Measurements from ENCODE around the gene TMEM234. TPM values are rescaled to one million over a fixed set of nuclear protein-coding genes. Genes with fewer than 3 reads are reported as not detected.

The TMEM234 gene
- total RNA-seq, 2 donors from 2014 or later, result 20.3 to 27.0 TPM

DNA sequence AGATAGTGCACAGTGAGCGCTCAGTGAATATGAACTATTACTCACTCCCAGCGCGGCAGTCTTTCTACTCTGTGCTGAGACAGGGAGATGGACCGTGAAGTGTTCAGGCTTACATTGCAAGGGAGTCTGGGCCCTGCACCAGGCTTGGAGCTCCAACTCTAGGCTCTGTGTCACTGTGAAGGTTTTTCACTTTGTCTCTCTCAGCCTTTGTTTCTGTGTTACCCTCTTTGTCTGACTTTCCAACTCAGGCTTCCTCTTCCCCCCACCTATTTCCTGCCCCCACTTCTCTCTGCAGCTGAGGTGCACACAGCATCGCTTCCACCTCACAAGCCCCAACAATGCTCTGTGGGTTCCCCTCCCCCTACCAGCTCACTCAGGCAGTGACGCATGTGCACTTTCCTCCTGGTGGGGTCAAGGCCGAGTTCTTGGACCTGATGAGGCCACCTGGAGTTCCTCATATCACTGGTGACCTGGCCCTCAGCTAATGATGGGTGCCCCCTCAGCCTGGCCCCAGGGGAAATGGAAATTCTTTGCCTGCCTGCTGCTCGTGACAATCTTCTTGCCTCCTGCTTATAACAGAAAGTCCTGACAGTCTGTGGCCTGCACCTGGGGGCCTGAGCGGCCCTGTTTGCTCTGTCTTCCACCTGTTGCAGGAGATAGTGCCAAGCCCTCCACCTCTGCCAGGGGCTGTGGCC, 27.8 kb upstream of the TMEM234 start:
- TF ChIP-seq, protein P1, sequence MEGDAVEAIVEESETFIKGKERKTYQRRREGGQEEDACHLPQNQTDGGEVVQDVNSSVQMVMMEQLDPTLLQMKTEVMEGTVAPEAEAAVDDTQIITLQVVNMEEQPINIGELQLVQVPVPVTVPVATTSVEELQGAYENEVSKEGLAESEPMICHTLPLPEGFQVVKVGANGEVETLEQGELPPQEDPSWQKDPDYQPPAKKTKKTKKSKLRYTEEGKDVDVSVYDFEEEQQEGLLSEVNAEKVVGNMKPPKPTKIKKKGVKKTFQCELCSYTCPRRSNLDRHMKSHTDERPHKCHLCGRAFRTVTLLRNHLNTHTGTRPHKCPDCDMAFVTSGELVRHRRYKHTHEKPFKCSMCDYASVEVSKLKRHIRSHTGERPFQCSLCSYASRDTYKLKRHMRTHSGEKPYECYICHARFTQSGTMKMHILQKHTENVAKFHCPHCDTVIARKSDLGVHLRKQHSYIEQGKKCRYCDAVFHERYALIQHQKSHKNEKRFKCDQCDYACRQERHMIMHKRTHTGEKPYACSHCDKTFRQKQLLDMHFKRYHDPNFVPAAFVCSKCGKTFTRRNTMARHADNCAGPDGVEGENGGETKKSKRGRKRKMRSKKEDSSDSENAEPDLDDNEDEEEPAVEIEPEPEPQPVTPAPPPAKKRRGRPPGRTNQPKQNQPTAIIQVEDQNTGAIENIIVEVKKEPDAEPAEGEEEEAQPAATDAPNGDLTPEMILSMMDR (IDR thresholded peaks at IDR 0.05), result no peak
- H3K4me1 ChIP-seq, result peaks cover 10% of the 10 kb centered on the region
- H3K36me3 ChIP-seq, result no peaks in the 10 kb centered on the region
- intact Hi-C loops (cut with DNase I), result loop anchor here (10.0 kb wide), 1 partner anchor 85 kb away; the partner anchor contains the start of gene MARCKSL1
- no peak overlapping the region for H3K4me3 ChIP-seq
- peak overlapping the region; percentile 68 for H3K27ac ChIP-seq
- H3K9ac ChIP-seq (ENCODE audit: low read depth in 2 of 2, low read length in 2 of 2), result peak overlapping the region in 1 of 2 donors; percentile 51
- H3K27me3 ChIP-seq, result no peaks in the 10 kb centered on the region
- DNase-seq, result peak; percentile 47
- H3K9me3 ChIP-seq, result no peaks in the 10 kb centered on the region

GRCh38 chr1:32247983-32248889, 26.1 kb upstream of the TMEM234 start:
- H3K4me3 ChIP-seq, result no peak overlapping the region
- intact Hi-C loops (cut with DNase I), result loop anchor here (10.0 kb wide), 1 partner anchor 87 kb away; the partner anchor contains the start of gene MARCKSL1
- H3K9ac ChIP-seq (ENCODE audit: low read depth in 2 of 2, low read length in 2 of 2), result peak overlapping the region in 1 of 2 donors; percentile 46
- peak overlapping the region; percentile 63 for H3K27ac ChIP-seq
- no peaks in the 10 kb centered on the region for H3K9me3 ChIP-seq
- H3K4me1 ChIP-seq, result peaks cover 10% of the 10 kb centered on the region
- H3K27me3 ChIP-seq, result no peaks in the 10 kb centered on the region
- DNase-seq, result peak; percentile 93
- H3K36me3 ChIP-seq, result no peaks in the 10 kb centered on the region
- TF ChIP-seq, protein P1 (IDR thresholded peaks at IDR 0.05), result peak; percentile 84

DNA sequence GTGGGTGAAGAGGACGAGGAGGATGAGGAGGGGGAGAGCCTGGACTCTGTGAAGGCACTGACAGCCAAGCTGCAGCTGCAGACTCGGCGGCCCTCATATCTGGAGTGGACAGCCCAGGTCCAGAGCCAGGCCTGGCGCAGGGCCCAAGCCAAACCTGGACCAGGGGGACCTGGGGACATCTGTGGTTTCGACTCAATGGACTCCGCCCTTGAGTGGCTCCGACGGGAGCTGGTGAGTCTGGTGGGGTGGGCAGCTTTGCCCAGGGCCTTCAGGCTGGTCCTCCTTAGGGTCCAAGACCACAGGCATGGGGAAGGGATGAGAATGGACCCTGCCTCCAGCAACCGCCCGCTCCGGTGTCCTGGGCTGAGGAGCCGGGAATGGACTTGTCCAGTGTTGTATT, 25.3 kb upstream of the TMEM234 start:
- Histone ChIP-seq H3K4me3 (no peak overlapping the region), H3K4me1 (peaks cover 10% of the 10 kb centered on the region), H3K36me3 (no peaks in the 10 kb centered on the region), H3K27me3 (no peaks in the 10 kb centered on the region), H3K9ac (ENCODE audit: low read depth in 2 of 2, low read length in 2 of 2) (no peak overlapping the region), H3K9me3 (no peaks in the 10 kb centered on the region), H3K27ac (peak overlapping the region; percentile 63)
- no peak for DNase-seq
- intact Hi-C loops (cut with DNase I), result loop anchor here (10.0 kb wide), 1 partner anchor 87 kb away; the partner anchor contains the start of gene MARCKSL1
- TF ChIP-seq, protein P1 (IDR thresholded peaks at IDR 0.05), result no peak

GRCh38 chr1:32246888-32247273, 24.7 kb upstream of the TMEM234 start, which contains the start of gene FAM167B:
FAM167B (plus strand) TSS chr1:32247222; CDS start chr1:32247422, 200 bp downstream.
- TF ChIP-seq, protein P1 (IDR thresholded peaks at IDR 0.05), result no peak
- H3K27me3 ChIP-seq, result no peaks in the 10 kb centered on the region
- no peaks in the 10 kb centered on the region for H3K9me3 ChIP-seq
- peaks cover 10% of the 10 kb centered on the region for H3K4me1 ChIP-seq
- intact Hi-C loops (cut with DNase I), result loop anchor here (10.0 kb wide), 1 partner anchor 88 kb away; the partner anchor contains the start of gene MARCKSL1
- DNase-seq, result peak; percentile 61
- H3K9ac ChIP-seq (ENCODE audit: low read depth in 2 of 2, low read length in 2 of 2), result no peak within 1 kb of the TSS
- H3K27ac ChIP-seq, result peak within 1 kb of the TSS; percentile 63
- no peak within 1 kb of the TSS for H3K4me3 ChIP-seq
- H3K36me3 ChIP-seq, result no peaks in the 10 kb centered on the region

- Histone ChIP-seq H3K4me3 (no peak overlapping the region), H3K4me1 (peaks cover 9% of the 10 kb centered on the region), H3K9me3 (no peaks in the 10 kb centered on the region), H3K9ac (ENCODE audit: low read depth in 2 of 2, low read length in 2 of 2) (no peak overlapping the region), H3K36me3 (no peaks in the 10 kb centered on the region), H3K27ac (no peak overlapping the region), H3K27me3 (no peaks in the 10 kb centered on the region)
- peak; percentile 32 for DNase-seq
- intact Hi-C loops (cut with DNase I), result loop anchor here (10.0 kb wide), 1 partner anchor 92 kb away; the partner anchor contains the start of gene MARCKSL1
- TF ChIP-seq, protein P1 (IDR thresholded peaks at IDR 0.05), result no peak
These were observed 20.2 kb upstream of the TMEM234 start for GRCh38 chr1:32242341-32242851.
